HG03280 (cell line): Measurements from ENCODE around the gene MYCT1.
"Not testable (repeated sequence)": the region's sequence is repeated elsewhere in the genome, so short reads cannot be mapped to it uniquely, and the experiment has no call there.

Source experiments
- ATAC-seq: cut with Tn5 transposase; IDR thresholded peaks from one replicate; pipeline ENCODE4 v1.9.1; 2021; ENCODE audit warnings: mild to moderate bottlenecking, moderate library complexity; ENCODE audit not compliant: unreplicated experiment

MYCT1 gene, protein sequence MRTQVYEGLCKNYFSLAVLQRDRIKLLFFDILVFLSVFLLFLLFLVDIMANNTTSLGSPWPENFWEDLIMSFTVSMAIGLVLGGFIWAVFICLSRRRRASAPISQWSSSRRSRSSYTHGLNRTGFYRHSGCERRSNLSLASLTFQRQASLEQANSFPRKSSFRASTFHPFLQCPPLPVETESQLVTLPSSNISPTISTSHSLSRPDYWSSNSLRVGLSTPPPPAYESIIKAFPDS

DNA sequence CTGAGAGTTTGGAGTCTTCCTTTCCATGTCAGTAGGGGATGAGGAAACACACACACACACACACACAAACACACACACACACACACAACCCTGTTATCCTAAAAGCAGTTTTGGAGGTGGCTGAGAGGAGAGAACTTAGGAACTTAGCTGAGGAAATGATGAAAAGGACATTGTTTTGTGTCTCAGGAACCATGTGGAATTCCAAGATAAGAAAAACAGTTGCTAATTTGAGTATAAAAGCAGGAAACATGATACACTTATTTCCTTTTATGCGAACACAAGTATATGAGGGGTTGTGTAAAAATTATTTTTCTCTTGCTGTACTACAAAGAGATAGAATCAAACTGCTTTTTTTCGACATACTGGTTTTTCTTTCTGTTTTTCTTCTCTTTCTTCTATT lies at the start of gene MYCT1:
Gene MYCT1 (plus strand): TSS at position 264 of the 400 bp plus-strand sequence. CDS start 6 bp downstream, at position 270.
- ATAC-seq: no peak

DNA sequence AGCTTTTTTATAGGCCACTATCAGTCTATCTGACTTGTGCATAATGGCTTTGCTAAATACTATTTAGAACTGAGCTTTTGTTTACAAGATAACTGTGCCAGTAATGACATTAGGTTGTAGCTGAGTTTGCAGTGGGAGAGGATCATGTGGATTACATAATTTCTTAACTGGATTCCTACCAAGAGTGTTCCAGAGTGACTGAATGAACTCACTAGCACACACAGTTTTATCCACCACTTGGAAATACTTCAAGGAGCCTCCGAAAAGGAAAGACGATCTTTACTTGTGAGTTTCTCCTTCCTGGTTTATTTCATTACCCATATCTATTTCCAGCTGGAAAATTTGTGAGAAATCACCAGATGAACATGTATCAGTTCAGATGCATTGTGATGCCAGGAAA lies 49.6 kb upstream of the MYCT1 start:
- ATAC-seq: no peak

DNA sequence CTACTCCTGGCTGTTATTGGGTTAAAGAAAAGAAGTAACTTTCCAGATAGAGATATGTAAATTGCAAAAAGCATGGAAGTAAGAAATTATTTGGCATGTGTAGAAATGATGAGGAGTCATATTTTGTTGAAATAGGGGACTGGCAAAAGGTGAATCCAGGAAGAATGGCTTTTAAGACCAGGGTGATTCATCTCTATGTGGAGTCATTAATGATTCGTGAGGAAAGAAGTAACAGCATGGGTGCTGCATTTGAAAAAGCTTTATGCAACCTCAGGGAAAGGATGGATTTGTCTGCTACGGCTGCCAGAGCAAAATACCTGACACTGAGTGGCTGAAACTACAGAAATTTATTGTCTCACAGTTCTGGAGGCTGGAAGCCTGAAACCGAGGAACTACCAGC lies 45.7 kb upstream of the MYCT1 start:
- no peak for ATAC-seq

DNA sequence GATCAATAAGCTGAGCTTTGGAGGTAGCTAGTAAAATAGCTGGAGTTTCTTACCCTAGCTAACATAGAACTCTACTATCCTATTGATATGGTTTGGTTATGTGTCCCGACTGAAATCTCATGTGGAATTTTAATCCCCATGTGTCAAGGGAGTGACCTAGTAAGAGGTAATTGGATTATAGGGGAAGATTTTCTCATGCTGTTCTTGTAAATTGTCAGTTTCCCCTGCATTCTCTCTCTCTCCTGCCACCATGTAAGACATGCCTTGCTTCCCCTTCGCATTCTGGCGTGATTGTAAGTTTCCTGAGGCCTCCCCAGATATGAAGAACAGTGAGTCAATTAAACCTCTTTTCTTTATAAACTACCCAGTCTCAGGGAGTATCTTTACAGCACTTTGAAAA lies 35.9 kb upstream of the MYCT1 start:
- no peak for ATAC-seq

DNA sequence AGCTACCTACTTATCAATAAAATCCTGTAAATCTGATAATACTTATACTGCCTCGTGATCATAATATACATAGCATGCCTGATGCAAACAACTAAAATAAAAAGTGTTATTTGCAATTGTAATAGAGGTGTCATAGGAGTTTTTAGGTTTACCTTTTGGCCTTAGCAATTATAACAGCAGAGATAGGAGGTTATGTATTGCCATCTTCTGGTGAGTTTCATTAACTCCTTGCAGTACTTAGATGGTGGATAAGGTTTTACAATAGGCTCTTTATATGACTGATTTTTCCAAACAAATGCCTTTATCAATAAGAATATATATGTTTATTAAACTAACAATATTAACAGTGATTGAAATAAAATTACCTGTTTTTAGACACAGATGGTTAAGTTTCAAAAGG lies 27.8 kb upstream of the MYCT1 start:
- ATAC-seq: no peak

DNA sequence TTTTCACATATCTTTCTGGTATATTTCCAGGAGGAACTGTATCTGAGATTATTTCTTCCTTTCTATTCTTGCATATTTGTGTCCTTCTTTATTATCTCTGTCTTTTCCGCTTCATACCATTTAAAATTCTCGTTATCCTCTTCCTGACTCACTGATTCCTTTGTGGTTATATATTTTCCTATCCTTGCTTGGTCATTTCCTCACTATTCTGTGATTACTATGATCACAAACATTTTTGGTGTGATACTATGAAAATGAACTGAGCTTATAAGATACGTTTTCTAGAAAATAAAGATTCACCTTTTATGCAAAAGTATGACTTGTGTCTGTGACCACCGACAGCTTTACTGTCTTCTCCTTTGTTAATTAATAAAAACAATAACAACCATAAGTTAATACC lies 26.5 kb upstream of the MYCT1 start:
- no peak for ATAC-seq

DNA sequence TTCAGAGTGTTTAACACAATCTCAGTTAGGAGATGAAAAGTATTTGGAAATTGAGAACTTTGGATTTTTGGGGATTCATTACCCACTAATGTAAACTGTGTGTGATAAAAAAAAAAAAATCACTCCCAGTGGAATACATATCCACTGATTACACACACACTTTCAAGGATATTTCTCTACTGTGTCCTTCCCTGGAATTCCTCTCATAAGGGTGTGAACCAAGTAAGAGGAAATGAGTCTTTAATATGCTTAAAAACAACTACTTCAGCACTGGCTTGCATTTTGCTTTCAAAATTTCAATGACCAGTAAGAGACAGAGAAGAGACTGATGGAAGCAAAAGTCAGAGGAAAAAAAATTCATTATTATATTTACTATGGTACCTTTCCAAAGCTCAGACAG lies 24.5 kb upstream of the MYCT1 start:
- ATAC-seq: no peak

DNA sequence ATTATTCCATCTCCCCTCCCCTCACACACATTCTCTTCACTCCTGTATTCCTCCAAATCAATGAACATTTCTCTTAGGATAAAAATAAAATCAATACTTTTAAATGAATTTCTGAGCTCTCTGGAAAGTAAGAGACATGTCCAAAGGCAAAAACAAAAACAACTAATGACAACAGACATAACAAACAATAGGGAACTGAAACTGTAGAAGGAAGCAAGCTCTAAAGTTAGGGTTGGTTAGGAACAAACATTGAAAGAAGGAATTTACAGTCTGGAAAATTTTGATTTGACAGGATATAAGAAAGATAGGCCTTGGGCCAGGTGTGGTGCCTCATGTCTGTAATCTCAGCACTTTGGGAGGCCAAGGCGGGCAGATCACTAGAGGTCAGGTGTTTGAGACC lies 17.5 kb upstream of the MYCT1 start:
- no peak for ATAC-seq

DNA sequence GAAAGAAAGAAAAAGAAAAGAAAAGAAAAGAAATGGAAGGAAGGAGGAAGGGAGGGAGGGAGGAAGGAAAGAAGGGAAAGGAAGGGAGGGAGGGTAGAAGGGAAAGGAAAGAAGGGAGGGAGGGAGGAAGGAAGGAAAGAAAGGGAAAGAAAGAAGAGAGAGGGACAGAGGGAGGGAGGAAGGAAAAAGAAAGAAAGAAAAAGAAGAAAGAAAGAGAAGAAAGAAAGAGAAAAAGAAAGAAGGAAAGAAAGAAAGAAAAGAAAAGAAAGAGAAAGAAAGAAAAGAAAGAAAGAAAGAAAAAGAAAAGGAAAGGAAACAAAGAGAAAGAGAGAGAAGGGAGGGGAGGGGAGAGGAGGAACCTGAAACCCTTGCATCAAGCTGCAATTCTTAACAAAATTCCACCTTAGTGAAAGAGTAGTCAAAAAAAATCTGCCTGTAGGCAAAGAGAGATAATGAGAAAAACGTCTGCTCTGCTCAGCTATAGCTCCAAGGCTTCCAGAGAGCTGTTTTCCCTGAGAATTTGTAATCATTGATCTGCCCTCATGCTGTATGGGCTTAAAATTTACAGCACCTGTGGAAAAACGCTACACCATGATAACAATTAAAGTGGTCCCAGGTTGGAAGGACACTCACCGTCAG lies 16.7 kb upstream of the MYCT1 start:
- ATAC-seq: no peak

DNA sequence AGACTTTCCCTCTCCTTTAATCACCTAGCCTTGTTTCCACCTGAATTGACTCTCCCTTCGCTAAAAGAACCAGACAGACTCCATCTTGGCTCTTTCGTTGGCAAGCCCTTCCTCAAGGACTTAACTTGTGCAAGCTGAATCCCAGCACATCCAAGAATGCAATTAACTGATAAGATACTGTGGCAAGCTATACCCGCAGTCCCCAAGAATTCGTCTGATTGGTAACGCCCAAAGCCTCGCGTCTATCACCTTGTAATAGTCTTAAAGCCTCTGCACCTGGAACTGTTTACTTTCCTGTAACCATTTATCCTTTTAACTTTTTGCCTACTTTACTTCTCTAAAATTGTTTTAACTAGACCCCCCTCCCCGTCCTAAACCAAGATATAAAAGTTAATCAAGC lies 15.6 kb upstream of the MYCT1 start:
- no peak for ATAC-seq

DNA sequence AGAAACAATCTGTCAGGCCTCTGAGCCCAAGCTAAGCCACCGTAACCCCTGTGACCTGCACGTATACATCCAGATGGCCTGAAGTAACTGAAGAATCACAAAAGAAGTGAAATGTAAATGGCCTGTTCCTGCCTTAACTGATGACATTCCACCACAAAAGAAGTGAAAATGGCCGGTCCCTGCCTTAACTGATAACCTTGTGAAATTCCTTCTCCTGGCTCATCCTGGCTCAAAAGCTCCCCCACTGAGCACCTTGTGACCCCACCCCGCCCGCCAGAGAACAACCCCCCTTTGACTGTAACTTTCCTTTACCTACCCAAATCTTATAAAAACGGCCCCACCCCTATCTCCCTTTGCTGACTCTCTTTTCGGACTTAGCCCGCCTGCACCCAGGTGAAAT lies 14.8 kb upstream of the MYCT1 start:
- not testable (repeated sequence) for ATAC-seq

DNA sequence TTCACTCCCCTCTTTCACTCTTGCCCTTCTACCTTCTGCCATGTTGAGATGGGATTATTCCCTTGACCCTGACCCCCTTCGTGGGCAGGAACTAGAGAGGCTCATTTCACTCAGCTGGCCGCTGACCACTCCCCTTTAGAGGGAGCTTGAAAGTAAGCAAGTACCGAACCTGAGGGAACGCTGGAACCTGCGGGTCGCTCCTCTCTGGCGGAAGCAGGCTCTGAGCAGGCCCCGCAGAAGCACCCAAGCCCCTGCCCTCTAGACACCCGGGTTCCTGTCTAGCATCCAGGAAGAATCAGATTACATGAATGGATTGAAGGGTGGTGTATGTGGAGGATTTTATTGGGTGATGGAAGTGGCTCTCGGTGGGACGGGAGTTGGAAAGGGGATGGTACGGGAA lies 11.9 kb upstream of the MYCT1 start:
- no peak for ATAC-seq

DNA sequence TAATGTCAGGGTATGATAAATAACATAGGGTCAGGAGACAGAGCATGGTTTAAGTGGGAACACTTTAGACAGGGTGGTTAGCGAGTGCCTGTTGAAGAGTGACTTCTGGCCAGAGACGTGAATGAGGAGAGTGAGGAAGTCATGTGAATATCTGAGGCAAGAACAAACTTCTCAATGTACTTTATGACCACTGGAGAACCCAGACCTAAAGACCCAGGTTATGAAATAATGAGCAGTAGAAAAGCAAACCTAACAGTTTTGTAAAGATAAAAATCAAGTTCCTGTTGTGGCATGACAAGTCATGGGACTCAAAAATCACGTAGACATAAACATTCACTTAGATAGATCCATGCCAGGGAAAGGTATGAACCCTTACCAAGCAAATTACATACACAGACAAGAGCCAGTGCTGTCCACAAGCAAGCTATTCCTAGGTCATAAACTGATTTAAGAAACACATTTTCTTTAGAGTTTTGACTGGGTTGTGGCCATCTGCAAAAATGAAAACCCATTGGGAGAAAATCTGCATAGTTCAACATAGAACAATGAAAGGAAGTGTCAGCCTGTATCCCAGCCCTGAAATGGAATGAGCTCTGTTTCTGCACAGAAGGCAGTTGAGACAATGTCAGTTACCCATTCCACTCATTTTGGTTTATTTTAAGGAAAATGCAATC lies 2.2 kb upstream of the MYCT1 start:
- no peak for ATAC-seq

DNA sequence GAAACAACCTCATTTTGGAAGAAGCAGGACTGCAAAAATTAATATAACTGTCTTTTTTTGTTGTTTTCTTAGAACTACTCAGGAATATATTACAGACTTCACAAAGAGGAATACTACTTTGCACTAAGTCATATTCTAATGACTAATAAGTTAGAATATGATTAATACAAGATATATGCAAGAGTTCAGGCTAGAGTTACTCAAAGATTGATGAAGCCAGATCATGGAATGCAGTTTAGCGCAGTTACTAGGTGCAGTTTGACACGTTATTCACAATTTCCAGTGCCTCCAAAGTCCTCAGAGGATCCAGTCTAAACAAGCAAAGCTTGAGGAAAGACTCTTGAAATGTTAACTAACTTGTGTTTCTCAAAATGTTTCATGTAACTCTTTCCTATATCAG lies 1.2 kb upstream of the MYCT1 start:
- no peak for ATAC-seq

DNA sequence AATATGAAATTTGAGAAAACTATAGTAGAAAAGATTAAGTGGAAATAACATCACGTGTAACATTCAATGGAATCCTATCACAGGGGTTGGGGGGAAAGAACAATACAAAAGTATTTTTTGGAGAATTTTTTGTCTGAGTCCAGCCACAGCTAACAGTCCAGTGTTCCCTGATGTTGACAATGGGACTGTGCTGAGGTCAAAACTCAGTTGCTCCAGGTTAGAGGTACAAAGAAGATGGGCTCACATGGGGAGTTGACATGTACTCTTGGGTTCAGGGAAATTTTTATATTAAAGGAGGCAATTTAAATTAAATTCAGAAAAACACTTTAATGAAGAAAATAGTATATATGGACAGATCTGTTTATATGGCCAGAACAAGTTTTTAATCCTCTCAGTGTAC lies 995 bp downstream of the MYCT1 start:
- ATAC-seq: no peak

DNA sequence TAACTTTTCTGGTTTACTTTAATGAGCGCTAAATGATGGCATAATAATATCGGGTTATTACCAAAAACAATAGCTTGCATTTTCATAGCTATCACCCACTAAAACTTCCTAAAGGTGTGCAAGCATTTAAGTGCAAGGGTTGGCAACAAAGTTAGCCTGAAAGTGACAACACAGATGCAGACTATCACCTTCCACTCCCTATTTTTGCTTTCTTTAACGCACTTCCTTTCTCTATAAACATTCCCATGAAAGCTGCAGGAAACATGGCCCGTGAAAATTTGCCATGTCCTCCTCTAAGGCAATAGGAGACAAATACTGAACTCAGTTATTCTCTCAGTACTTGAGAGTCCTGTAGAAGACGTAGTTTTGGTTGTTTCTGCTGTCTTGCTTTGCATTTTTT lies 2.7 kb downstream of the MYCT1 start:
- no peak for ATAC-seq

DNA sequence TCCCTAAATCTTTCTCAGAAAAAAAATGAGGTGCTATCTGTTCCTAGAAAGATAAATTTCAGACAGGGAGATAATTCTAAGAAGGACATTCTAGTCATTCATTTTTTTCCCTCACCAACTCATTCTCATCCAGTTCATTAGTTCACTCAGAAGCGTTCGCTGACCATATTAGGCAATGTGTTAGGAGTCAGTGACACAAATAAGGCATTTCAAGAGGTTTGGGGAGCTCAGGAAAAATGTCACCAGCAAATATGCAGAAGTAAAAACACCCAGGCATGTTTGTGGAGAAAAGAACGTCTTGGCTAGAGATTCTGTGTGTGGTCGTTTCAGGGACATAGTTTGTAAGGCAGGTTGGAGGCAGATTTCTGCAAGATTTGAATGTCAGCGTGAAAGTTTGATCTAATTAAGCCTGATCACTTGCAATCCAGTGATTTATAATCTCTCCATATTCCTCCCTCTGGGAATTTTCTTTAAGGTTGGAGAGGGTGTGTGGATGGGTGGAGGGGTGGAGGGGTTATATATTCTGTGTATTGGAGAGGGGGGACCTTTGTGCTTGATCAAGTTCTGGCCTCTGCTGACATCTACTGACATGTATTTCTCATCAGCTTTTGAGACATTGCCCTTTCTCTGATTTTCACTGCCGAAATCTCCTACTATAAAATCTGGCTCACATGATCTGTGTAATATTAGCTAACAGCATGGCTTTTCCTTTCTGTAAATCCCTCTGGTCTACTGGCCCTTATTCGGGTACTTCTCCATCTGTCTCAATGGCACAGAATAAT lies 3.6 kb downstream of the MYCT1 start:
- no peak for ATAC-seq

DNA sequence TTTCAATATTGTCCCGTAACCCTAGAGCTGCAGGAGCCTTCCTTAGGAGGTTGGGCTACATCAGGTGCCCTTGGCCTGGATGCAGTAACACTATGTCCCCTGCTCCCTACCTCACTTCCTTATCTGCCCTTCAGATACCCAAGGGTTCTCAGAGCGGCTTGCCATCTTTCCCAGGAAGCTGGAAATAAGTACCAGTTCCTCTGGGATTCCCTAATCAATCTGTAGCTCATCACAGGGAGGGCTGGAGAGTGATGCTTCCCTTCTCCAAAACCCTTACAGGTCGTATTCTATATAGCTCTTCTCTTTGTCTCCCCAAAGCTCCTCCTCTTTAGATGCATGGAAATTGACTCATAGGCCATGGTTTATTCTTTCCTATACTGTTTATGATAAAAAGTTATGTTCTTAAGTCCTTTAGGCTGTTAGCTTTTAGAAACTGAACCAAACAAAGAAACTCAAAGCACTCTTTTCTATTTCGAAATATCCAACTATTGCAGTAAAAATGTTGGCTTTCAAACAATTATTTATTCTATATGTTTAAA lies 4.2 kb downstream of the MYCT1 start:
- no peak for ATAC-seq

DNA sequence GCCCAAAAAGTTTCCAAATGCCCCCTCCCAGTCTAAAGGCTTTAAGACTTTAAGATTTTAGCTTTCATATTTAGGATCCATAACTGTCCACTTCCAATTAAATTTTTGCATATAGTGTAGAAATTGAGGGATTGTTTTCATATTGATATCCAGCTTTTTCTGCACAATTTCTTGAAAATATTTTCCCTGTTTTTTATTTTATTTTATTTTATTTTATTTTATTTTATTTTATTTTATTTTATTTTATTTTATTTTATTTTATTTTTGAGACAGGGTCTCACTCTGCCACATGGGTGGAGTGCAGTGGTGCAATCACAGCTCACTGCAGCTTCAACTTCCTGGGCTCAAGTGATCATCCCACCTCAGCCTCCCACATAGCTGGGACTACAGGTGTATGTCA lies 6.1 kb downstream of the MYCT1 start:
- not testable (repeated sequence) for ATAC-seq

DNA sequence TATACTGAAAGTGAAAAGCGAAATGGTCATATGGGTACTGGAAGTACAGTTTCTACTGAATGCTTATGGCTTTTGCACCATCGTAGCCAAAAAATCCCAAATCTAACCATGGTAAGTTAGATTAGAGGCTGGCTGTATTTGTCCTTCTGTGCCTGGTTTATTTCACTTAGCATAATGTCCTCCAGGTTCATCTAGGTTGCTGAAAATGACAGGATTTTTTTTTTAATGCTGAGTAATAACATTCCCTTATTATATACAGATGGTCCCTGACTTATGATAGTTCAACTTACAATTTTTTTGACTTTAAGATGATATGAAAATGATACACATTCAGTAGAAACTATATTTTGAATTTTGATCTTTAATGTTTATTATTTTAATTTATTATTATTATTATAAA lies 7.6 kb downstream of the MYCT1 start:
- ATAC-seq: no peak

DNA sequence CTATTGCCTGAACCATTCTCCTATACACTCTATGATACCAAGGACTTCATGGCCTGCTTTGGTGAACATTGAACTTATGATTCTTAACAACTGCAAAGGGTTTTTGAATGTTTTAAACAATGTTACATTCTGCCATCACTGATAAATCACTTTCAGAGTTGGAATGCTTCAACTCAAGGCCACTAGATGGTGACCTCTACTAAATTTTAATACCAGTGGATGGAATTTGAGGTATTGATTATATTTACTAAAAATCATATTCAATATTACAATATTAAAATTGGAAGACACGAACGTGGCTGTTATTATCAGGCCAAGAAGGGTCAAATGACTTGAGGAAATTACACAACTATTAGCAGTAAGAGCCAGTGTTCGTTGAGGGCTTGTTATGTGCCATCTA lies 18.6 kb downstream of the MYCT1 start:
- no peak for ATAC-seq
